Umbilical cord (tissue), 2 donors: ENCODE measurements around the gene SLC31A2. TPM values are rescaled to one million over a fixed set of nuclear protein-coding genes. Genes with fewer than 3 reads are reported as not detected.
"Not testable (repeated sequence)": the region's sequence is repeated elsewhere in the genome, so short reads cannot be mapped to it uniquely, and the experiment has no call there.

Experiments
- DNase-seq: peaks from one replicate; pipeline ENCODE4 v3.0.0-alpha.2; 2015; ENCODE audit warnings: low spot score
- total RNA-seq: library from RNA; depleted of rRNA; stranded (reverse); fragments of >200 nt; gene quantifications from one replicate; pipeline ENCODE4 v1.2.3, GENCODE V29; 2014; ENCODE audit warnings: low replicate concordance; ENCODE audit not compliant: insufficient read depth

The SLC31A2 gene
- total RNA-seq, 1 donor from 2014 or later: 8.9 TPM

- not testable (repeated sequence) for DNase-seq
Observed at GRCh38 chr9:113149561-113149960, 1.2 kb upstream of the SLC31A2 start.

- no peak for DNase-seq
Observed at GRCh38 chr9:113151696-113152630, 1.2 kb downstream of the SLC31A2 start.

GRCh38 chr9:113152699-113153098 lies 1.9 kb downstream of the SLC31A2 start:
- DNase-seq: no peak

GRCh38 chr9:113153599-113153998 lies 2.8 kb downstream of the SLC31A2 start:
- DNase-seq: no peak

- no peak for DNase-seq
Observed at GRCh38 chr9:113154471-113154870, 3.7 kb downstream of the SLC31A2 start.

- no peak for DNase-seq
Observed at GRCh38 chr9:113154946-113155345, 4.1 kb downstream of the SLC31A2 start.

GRCh38 chr9:113155911-113156588 lies 5.2 kb downstream of the SLC31A2 start:
- no peak for DNase-seq

GRCh38 chr9:113156880-113157279 lies 6.1 kb downstream of the SLC31A2 start:
- no peak for DNase-seq

GRCh38 chr9:113158446-113158845 lies 7.6 kb downstream of the SLC31A2 start:
- DNase-seq: no peak

GRCh38 chr9:113160571-113160970 lies 9.8 kb downstream of the SLC31A2 start:
- no peak for DNase-seq

- no peak for DNase-seq
Observed at GRCh38 chr9:113163001-113163400, 12.2 kb downstream of the SLC31A2 start.

- DNase-seq: no peak
Observed at GRCh38 chr9:113164536-113165300, 13.9 kb downstream of the SLC31A2 start.

- no peak for DNase-seq
Observed at GRCh38 chr9:113166039-113166438, 15.2 kb downstream of the SLC31A2 start.

- DNase-seq: no peak
Observed at GRCh38 chr9:113168809-113169208, 18.0 kb downstream of the SLC31A2 start.

- DNase-seq: no peak
Observed at GRCh38 chr9:113173341-113173740, 22.5 kb downstream of the SLC31A2 start.

GRCh38 chr9:113176803-113177202 lies 26.0 kb downstream of the SLC31A2 start:
- no peak for DNase-seq

GRCh38 chr9:113177251-113177650 lies 26.4 kb downstream of the SLC31A2 start:
- no peak for DNase-seq

- DNase-seq: no peak
Observed at GRCh38 chr9:113178087-113178486, 27.3 kb downstream of the SLC31A2 start.

GRCh38 chr9:113179839-113180238 lies 29.0 kb downstream of the SLC31A2 start:
- no peak for DNase-seq

- DNase-seq: no peak
Observed at GRCh38 chr9:113181165-113181564, 30.4 kb downstream of the SLC31A2 start.

GRCh38 chr9:113183956-113184488 lies 33.2 kb downstream of the SLC31A2 start:
- DNase-seq: no peak

- no peak for DNase-seq
Observed at GRCh38 chr9:113184539-113184938, 33.7 kb downstream of the SLC31A2 start.
